GM23338 (cell line): ENCODE results near the gene CYP46A1.

Experiments
- CREB1 ChIP-seq: fragments of 250-450 bp; sonication (Bioruptor Pico); IDR thresholded peaks from 2 replicates; pipeline ENCODE4 v1.5.0; 2020; ENCODE audit warnings: low read depth, mild to moderate bottlenecking, moderate library complexity
- ETS1 ChIP-seq: IDR thresholded peaks from 2 replicates; pipeline ENCODE4 v1.6.1; 2016; ENCODE audit warnings: antibody characterized with exemption
- EZH2 ChIP-seq: fragments of 200-600 bp; sonication (generic); IDR thresholded peaks from one replicate; pipeline ENCODE4 v1.8.0; 2017; ENCODE audit warnings: antibody characterized with exemption, mild to moderate bottlenecking, low read depth; ENCODE audit not compliant: unreplicated experiment
- EZH2phosphoT487 ChIP-seq: fragments of 200-600 bp; sonication (generic); IDR thresholded peaks from one replicate; pipeline ENCODE4 v1.8.1; 2018; ENCODE audit warnings: antibody characterized with exemption; ENCODE audit not compliant: unreplicated experiment
- JUNB ChIP-seq: IDR thresholded peaks from one replicate; pipeline ENCODE4 v1.6.1; 2016; ENCODE audit warnings: antibody characterized with exemption; ENCODE audit not compliant: unreplicated experiment
- NANOG ChIP-seq: IDR thresholded peaks from 2 replicates; pipeline ENCODE4 v1.6.1; 2016; ENCODE audit warnings: antibody characterized with exemption, borderline replicate concordance
- POLR2AphosphoS5 ChIP-seq: IDR thresholded peaks from 2 replicates; pipeline ENCODE4 v1.6.1; 2016; ENCODE audit warnings: antibody characterized with exemption, low read depth
- STAT1 ChIP-seq: IDR thresholded peaks from one replicate; pipeline ENCODE4 v1.6.1; 2016; ENCODE audit warnings: antibody characterized with exemption; ENCODE audit not compliant: unreplicated experiment
- ZNF114 ChIP-seq: fragments of 250-450 bp; sonication (Bioruptor Pico); IDR thresholded peaks from 2 replicates; pipeline ENCODE4 v1.5.0; 2020; ENCODE audit warnings: mild to moderate bottlenecking, moderate library complexity
- ZNF331 ChIP-seq: fragments of 250-450 bp; sonication (Bioruptor Pico); IDR thresholded peaks from 2 replicates; pipeline ENCODE4 v1.5.0; 2020; ENCODE audit warnings: low read depth, mild to moderate bottlenecking, moderate library complexity
- ZNF462 ChIP-seq: fragments of 250-450 bp; sonication (Bioruptor Pico); IDR thresholded peaks from 2 replicates; pipeline ENCODE4 v1.5.0; 2020; ENCODE audit warnings: mild to moderate bottlenecking, moderate library complexity
- TF ChIP-seq, protein P1 (sequence below), 2 experiments: fragments of 200-600 bp in 1 of 2; sonication (generic) in 1 of 2; conservative IDR thresholded peaks; 2 replicates each; pipeline versions ENCODE4 v1.5.1 to v1.6.1; 2016 to 2017; ENCODE audit warnings: antibody characterized with exemption in 2 of 2, low read depth in 2 of 2, mild to moderate bottlenecking in 2 of 2, moderate library complexity in 1 of 2
- TF ChIP-seq, protein P2 (sequence below): IDR thresholded peaks from one replicate; pipeline ENCODE4 v1.6.1; 2018; ENCODE audit warnings: antibody characterized with exemption; ENCODE audit not compliant: unreplicated experiment

GRCh38 chr14:99684410-99684934 is 374 bp downstream of the CYP46A1 start:
- TF ChIP-seq, protein P1, sequence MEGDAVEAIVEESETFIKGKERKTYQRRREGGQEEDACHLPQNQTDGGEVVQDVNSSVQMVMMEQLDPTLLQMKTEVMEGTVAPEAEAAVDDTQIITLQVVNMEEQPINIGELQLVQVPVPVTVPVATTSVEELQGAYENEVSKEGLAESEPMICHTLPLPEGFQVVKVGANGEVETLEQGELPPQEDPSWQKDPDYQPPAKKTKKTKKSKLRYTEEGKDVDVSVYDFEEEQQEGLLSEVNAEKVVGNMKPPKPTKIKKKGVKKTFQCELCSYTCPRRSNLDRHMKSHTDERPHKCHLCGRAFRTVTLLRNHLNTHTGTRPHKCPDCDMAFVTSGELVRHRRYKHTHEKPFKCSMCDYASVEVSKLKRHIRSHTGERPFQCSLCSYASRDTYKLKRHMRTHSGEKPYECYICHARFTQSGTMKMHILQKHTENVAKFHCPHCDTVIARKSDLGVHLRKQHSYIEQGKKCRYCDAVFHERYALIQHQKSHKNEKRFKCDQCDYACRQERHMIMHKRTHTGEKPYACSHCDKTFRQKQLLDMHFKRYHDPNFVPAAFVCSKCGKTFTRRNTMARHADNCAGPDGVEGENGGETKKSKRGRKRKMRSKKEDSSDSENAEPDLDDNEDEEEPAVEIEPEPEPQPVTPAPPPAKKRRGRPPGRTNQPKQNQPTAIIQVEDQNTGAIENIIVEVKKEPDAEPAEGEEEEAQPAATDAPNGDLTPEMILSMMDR (conservative IDR thresholded peaks at IDR 0.05; ENCODE audit: low read depth in 2 of 2) = no peak
- TF ChIP-seq EZH2phosphoT487 (no peak), EZH2 (no peak), POLR2AphosphoS5 (no peak), ZNF114 (CRISPR knock-in tag) (no peak), JUNB (no peak), CREB1 (no peak), ZNF331 (no peak), ETS1 (no peak), ZNF462 (CRISPR knock-in tag) (no peak), NANOG (no peak), STAT1 (no peak)
- TF ChIP-seq, protein P2, sequence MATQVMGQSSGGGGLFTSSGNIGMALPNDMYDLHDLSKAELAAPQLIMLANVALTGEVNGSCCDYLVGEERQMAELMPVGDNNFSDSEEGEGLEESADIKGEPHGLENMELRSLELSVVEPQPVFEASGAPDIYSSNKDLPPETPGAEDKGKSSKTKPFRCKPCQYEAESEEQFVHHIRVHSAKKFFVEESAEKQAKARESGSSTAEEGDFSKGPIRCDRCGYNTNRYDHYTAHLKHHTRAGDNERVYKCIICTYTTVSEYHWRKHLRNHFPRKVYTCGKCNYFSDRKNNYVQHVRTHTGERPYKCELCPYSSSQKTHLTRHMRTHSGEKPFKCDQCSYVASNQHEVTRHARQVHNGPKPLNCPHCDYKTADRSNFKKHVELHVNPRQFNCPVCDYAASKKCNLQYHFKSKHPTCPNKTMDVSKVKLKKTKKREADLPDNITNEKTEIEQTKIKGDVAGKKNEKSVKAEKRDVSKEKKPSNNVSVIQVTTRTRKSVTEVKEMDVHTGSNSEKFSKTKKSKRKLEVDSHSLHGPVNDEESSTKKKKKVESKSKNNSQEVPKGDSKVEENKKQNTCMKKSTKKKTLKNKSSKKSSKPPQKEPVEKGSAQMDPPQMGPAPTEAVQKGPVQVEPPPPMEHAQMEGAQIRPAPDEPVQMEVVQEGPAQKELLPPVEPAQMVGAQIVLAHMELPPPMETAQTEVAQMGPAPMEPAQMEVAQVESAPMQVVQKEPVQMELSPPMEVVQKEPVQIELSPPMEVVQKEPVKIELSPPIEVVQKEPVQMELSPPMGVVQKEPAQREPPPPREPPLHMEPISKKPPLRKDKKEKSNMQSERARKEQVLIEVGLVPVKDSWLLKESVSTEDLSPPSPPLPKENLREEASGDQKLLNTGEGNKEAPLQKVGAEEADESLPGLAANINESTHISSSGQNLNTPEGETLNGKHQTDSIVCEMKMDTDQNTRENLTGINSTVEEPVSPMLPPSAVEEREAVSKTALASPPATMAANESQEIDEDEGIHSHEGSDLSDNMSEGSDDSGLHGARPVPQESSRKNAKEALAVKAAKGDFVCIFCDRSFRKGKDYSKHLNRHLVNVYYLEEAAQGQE = no peak
